ENCODE data around the gene TSPAN17.
"Not testable (repeated sequence)": the region's sequence is repeated elsewhere in the genome, so short reads cannot be mapped to it uniquely, and the experiment has no call there.

The TSPAN17 gene

DNA sequence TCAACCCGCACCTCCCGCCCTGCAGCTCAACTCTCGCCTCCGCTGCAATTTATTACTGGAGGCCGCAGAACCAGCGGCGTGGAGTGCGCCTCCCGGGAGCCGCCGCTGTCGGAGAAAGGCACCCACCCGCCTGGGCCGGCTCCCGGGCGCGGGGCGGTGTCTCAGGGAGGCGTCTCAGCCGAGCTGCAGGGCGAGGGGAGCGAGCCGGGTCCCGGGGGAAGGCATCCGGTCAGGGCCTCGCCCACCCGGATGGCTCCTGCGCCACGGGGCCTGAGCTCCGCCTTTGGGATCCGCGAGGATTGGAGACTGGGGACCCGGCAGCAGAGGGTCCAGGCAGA is 32.9 kb downstream of the TSPAN17 start:
- DNase-seq (ENCODE audit: low read depth in 2 of 2) = no peak

GRCh38 chr5:176682016-176682531 is 34.8 kb downstream of the TSPAN17 start:
- no peak for DNase-seq (ENCODE audit: low read depth in 2 of 2)

DNA sequence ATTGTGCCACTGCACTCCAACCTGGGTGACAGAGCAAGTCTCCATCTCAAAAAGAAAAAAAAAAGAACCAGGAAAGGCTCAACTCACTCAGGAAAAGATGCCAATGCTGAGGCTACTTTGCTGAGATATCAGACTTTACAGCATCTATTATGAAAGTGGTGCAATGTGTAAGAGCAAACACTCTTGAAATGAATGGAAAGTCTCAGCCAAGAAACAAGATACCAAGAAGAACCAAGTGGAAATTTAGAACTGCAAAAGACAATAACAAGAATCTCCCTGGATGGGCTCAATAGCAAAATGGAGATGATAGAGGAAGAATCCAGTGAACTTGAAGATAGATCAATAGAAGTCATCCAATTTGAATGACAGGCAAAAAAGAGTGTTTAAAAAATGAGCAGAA is 37.7 kb downstream of the TSPAN17 start:
- DNase-seq (ENCODE audit: low read depth in 2 of 2) = no peak

- DNase-seq (ENCODE audit: low read depth in 2 of 2) = no peak
Observed at GRCh38 chr5:176687247-176687646, 40.0 kb downstream of the TSPAN17 start.

GRCh38 chr5:176687881-176688280 is 40.6 kb downstream of the TSPAN17 start:
- no peak for DNase-seq (ENCODE audit: low read depth in 2 of 2)

- no peak for DNase-seq (ENCODE audit: low read depth in 2 of 2)
Observed at GRCh38 chr5:176690911-176691310, 43.6 kb downstream of the TSPAN17 start.

GRCh38 chr5:176691524-176691923 is 44.2 kb downstream of the TSPAN17 start:
- no peak for DNase-seq (ENCODE audit: low read depth in 2 of 2)

DNA sequence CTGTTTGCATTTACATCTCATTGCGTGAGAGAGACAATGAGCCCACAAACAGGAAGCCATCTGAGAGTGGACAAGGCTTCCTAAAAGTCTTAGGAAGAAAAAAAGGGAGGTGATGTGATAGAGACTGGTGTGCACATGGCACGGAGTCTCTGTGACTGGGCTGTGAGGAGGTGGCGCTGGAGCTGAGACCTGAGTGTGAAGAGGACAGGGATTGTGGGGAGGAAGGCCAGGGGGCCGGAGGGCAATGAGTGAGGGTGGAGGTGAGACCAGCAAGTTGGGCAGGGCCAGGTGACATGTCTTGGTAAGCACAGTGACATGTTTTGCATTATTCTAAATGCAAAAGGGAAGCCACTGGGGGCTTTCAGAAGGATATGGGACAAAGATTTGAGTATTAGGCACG is 45.0 kb downstream of the TSPAN17 start:
- no peak for DNase-seq (ENCODE audit: low read depth in 2 of 2)

GRCh38 chr5:176692839-176693476 is 45.7 kb downstream of the TSPAN17 start:
- DNase-seq (ENCODE audit: low read depth in 2 of 2) = no peak

GRCh38 chr5:176693477-176693851 is 46.2 kb downstream of the TSPAN17 start:
- DNase-seq (ENCODE audit: low read depth in 2 of 2) = no peak

GRCh38 chr5:176694146-176694545 is 46.9 kb downstream of the TSPAN17 start:
- no peak for DNase-seq (ENCODE audit: low read depth in 2 of 2)

GRCh38 chr5:176694631-176695030 is 47.3 kb downstream of the TSPAN17 start:
- DNase-seq (ENCODE audit: low read depth in 2 of 2) = no peak

GRCh38 chr5:176695073-176695472 is 47.8 kb downstream of the TSPAN17 start:
- no peak for DNase-seq (ENCODE audit: low read depth in 2 of 2)

DNA sequence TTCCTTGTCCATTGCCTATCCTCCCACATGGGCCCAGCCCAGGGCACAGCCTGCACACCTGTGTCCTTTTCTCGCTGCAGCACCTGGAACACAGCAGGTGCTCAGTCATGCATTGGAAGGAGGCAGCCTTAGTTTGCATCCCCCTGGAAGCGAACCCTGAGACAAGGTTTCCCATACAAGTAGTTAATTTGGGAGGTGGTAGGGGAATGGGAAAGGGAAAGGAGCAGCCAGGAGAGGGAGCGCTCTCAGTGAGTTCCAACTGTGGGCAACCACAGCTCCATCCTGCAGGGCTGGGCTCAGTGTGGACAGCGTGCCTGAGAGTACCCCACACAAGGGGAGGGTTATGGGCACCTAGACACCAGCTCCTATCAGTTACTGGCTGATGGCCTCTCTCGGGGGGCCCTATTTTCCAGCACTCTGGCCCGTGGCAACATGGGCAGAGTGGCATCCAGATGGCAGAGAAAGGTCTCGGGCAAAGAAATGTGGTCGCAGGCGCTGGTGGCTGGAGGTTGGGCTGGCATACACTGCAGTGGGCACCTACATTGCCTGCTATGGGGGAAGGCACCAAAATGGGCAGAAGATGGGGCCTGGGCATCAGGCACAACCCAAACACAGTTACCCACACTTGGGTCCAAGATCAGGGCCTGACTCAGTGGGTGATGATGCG is 50.1 kb downstream of the TSPAN17 start:
- DNase-seq (ENCODE audit: low read depth in 2 of 2) = no peak

- no peak for DNase-seq (ENCODE audit: low read depth in 2 of 2)
Observed at GRCh38 chr5:176697934-176698538, 50.8 kb downstream of the TSPAN17 start.

- DNase-seq (ENCODE audit: low read depth in 2 of 2) = not testable (repeated sequence)
Observed at GRCh38 chr5:176699446-176699845, 52.2 kb downstream of the TSPAN17 start.

DNA sequence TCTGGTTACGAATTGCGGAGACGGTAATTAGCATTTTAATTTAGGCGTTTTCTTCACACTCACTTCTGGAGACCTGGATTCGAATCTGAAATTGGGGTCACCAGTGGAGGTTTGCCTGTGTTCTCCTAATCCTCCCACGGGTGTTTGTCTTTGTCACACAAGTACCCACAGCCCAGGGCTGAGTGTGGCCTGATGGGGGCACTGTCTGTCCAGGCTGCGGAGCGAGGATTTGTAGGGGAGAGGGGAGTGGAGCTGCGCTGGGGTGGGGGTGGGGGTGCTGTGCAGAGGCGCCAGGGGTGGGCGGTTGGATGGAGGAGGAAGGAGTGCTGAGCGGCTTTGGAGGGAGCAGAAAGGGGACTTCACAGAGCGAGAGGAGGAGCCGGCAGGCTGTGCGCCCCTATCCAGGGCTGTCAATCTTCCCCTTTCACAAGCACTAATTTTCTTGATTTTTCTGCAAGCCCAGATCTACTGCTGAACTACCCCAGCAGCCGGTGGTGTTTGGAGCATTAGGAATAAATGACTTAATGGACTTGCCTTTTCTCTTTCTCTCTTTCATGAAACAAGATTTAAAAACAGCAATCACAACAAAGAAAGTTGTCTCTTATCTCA is 53.1 kb downstream of the TSPAN17 start:
- DNase-seq (ENCODE audit: low read depth in 2 of 2) = no peak

DNA sequence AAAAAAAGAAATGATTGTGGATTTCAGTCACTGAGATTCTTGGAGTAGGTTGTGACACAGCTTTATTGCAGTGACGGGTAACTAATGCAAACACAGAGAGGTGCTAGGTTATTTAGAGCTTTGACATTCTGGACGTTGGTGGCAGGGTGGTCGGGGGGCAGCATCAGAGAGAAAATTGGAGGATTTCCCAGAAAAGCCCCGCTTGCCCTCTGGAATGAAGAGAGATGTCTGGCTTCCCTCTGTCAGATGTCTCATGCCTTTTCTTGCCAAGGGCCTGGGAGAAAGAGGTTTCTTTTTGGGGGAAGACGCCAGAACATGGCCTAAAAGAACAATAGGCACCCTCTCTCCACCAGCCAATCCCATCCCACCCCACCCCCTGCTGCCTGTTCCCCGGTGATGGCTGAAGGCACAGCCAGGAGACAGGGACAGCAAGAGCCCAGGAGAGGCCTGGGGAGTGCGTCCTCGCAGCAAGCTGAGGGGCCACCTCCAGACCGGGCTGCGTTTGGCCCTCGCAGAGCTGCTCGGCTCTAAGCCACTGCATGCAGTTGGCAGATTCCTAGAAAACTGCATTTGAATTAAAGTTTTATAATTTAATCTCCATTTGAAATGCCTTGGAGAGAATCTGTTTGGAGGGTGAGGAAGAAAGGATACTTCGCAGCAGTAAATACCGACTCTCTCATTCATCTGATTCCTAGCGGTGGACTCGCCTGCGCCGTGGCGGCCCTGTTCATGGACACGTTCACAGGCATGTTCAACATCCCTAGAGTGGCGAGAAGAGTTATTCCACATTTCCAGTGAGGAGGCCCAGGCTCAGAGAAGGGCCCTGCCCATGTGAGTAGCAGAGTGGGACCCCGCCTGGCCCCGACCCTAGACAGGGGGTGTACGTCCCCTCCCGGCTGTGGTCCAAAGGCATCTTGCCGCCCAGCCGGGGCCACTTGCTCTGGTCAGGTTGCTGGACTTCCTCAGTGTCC is 55.7 kb downstream of the TSPAN17 start:
- DNase-seq (ENCODE audit: low read depth in 2 of 2) = no peak

DNA sequence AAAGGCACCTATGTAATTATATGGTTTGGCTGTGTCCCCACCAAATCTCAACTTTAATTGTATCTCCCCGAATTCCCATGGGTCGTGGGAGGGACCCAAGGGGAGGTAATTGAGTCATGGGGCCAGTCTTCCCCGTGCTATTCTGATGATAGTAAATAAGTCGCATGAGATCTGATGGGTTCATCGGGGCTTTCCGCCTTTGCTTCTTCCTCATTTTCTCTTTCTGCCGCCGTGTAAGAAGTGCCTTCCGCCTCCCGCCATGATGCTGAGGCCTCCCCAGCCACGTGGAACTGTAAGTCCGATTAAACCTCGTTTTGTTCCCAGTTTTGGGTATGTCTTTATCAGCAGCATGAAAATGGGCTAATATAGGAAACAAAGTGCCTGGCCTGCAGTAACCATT is 56.6 kb downstream of the TSPAN17 start:
- DNase-seq (ENCODE audit: low read depth in 2 of 2) = no peak

GRCh38 chr5:176704355-176704754 is 57.1 kb downstream of the TSPAN17 start:
- DNase-seq (ENCODE audit: low read depth in 2 of 2) = no peak

GRCh38 chr5:176704817-176705216 is 57.5 kb downstream of the TSPAN17 start:
- no peak for DNase-seq (ENCODE audit: low read depth in 2 of 2)

Measured in stimulated activated CD4-positive, alpha-beta T cell treated with anti-CD3 and anti-CD28 coated beads, Interleukin-15, amount 100 ng/mL, for 48 hours (primary cell).